Measurements from ENCODE around the gene ABLIM2.

The ABLIM2 gene

DNA sequence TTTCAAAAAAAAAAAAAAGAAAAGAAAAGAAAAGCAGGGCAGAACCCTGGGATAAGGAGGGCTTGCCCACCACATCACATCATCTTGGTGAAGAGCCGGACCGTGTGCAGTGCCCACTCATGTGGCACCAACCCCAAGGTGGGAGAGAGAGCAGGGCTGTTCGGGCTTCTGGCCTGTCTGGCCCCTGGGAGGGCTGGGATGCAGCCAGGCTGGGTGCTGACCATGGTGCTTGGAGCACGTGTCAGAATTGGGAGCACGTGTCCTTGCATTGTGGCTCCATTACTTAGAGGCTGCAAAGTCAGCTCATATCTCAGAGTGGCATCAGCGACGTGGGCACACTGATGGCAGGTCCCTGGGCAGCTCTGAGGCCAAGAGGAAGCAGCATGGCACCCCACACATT, 118.0 kb downstream of the ABLIM2 start:
- no peak for DNase-seq

DNA sequence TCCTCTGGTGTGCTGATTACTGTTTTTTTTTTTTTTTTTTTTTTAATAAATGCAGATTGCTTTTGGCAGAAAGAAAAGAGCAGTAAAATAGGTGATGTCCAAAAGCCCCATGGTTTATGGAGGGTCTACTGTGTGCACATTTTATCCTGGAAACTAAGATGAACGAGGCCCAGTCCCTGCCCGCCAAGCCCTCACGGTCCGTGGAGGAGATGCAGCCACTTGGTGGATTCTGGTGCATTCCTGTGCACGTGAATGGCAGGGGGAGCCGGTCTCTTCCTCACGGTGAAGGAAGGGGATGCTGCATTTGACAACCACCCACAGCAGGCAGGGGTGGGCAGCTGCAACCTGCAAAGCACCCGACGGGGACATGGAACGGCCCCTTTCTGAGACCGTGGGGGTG, 118.8 kb downstream of the ABLIM2 start:
- no peak for DNase-seq

DNA sequence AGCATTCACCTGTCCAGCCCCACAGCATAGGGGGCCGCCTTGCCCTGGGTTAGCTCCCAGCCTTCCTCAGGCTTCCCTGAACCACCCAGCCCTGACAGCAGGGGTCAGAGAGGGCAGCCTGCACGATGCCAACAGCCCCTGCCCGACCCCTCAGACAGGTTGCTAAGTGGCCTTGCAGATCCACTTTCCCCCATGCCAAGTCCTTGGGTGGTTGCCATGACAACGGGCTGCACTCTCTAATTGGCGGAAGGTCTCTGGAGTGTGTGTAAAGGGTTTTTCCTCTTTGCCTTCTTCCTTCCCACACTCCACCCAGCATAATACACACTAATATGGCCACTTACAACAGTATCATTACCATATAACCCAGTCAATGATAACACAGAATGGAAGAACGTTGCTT, 119.3 kb downstream of the ABLIM2 start:
- DNase-seq, result no peak

DNA sequence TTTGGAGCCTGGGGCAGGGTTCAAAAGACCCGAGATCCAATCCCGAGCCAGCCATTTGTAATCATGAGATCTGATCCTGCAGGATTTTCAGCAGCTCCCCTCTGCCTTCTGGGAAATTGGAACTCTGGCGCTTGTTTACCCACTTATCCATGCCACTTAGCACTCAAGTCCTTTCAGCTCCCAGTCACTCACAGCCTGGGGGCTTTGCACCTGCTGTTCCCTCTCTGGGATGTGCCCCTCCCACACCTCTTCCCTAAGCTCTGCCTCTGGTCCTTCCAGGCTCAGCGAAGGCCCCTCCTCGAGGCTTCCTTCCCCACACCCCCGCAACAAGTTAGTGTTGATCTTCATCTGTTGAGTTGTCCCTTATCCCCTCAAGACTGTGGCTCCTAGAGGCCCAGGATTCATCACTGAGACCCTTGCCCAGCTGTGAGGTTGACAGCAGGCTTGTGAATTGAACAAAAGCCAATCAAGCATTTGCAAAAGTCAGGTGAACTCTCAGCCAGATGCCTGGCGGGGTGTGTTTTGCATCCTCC, 119.8 kb downstream of the ABLIM2 start:
- DNase-seq, result no peak

DNA sequence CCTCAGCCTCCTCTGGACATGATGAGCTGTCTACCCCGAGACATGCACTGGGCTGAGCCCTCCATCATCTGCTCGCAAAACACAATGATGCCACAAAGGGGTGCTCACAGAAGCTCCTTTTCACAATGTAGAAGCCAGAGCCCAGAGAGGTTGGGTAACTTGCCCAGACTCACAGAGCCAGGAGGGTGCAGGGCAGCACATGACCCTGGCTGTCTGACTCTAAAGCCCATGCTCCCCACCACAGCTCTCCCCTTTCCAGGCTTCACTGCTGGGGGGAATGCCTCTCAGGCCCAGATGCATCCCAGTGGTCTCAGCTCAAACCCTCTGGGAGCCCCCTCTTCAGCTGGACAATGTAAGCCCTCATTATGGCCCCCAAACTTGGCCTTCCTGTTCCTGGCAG, 120.5 kb downstream of the ABLIM2 start:
- DNase-seq, result no peak

DNA sequence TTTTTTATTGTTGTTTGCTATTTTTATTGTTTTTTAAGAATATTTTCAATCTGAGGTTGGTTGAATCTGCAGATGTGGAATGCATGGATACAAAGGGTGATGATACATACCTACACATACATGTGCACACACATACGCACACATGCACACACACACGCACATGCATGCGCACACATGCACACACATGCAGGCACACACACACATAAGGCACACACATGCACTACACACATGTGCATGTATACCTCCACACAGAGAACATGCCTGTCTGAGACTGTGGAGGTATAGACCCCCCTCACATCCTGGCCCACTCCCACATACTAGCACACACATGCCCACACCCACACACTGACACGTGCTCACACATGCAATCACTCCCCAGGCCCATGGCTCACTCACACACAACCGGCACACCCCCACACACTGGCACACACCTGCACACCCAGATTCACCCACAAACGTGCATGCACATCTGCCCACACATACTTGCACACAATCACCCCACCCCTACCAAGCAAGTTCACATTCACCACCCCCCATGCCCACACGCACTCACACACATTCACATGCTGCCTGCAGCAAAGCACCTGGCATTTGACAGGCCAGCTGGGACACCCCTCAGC, 121.4 kb downstream of the ABLIM2 start:
- DNase-seq, result no peak

DNA sequence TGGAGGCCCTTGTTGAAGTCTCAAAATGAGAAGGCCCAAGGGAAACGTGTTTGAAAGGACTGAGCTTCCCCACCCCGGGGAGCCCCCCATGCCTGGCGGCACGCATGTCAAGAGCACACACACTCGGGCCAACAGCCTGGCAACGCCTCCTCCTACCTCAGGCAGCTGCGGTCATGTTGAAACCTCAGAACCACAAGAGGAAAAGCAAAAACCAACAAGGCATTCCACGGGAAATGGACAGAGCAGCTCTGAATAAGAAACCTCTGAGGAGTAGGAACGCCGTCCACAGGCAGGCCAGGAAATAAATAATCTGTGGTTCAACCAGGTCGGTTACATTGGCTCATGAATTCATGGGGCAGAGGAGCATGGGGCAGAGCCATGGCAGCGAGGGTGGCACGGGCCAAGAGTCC, 123.2 kb downstream of the ABLIM2 start:
- DNase-seq, result peak; percentile 34

DNA sequence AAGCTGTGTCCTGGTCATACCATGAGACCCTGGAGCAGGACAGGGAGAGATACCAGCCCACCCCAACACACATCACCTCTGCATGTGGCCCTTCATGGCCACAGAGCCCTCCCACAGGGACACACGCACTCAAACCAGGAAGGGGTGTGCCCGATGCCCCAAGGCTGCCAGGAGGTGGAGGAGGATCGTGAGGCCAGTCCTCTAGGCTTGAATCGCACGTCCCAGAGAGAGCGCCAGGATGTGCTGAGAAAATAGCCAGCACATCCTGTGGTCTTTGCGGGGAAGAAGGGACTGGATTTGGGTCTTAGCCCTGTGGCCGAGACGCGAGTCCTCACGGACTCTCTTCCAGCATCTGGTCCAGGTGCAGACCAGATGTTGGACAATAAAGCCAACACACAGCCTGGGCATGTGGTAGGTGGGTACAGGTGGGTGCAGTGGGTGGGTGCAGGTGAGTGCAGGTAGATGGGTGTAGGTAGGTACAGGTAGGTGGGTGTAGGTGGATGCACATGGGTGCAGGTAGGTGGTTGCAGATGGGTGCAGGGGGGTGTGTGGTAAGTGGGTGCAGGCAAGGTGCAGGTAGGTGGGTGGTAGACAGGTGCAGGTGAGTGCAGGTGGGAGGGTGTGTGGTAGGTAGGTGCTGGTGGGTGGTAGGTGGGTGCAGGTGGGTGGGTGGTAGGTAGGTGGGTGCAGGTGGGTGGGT, 124.6 kb downstream of the ABLIM2 start:
- DNase-seq, result no peak

DNA sequence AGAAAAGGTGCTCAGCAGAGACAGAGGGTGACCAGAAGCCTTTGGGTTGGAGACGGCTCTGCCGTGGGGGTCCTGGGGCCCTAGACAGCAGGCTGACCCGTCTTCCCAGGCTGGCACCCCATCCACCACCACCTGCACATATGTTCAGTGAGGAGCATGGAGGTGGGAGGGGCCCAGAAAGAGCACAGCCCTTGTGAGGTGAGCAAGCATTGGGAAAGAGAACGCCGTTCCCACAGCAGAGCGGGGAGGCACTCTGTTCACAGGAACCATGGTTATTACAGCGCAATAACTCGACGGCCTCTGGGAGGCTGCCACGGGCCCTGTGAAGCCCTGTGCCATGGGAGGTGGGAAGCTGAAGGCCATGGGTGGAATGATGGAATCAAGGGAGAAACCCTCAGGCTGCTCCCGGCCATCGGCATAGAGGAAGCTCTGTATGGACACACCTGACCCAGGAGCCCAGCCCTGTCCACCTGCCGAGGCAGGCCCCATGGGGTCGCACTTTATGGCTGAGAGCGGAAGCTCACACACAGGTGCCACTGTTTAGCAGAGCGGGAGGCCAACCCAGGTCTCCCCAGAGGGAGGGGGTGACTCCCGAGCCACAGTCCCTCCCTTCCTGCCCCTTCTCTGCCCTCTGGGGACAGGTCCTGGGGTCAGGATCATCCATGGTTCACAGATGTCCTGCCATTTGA, 125.4 kb downstream of the ABLIM2 start:
- no peak for DNase-seq

DNA sequence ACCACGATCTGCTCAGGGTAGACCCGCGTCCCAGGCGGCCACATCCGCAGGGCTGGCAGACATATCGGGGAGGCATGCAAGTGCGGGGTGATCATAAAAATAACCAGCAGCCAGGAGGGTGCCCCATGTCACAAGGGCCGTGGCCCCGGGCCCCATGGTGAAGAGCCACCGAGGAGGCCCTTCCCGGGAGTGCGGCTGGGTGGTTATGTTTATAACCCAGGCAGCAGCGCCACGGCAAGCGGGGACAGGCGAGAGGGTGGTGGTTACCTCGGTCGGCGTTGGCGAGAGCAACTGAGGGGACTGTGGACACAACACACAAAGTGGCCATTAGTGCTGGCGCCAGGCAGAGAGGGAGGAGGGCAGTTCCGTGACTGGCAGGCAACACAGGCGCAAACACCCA, 126.2 kb downstream of the ABLIM2 start:
- DNase-seq, result no peak

DNA sequence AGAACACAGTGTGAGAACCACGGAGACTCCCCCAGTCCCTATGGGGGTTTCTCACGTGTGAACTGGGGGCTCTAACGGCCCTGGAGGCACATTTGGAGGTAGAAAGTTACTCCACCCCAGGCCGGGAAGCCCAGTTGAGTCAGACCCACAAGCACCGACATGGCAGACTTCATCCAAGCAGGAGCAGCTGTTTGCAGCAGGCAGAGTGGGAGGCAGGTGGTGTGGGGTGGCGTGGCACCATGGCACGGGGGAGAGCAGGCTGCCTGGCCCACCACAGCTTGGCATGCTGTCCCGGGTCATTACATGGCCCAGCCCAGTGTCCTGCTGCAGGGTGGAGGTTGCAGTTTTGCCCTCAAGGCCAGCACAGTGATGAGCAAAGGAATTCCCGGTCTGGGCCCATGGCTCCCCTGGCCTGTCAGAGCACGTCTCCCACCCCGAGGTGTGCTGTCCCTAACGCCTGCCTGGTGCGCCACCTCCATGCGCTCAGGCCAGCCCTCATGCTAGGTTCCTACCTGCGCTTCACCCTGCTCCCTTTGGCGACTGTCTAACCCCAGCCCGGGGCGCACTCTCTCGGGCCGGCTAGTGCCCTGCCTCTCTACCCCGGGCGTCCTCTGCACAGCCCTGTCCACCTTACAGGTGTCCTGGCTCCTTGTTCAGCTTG, 128.4 kb downstream of the ABLIM2 start:
- no peak for DNase-seq

DNA sequence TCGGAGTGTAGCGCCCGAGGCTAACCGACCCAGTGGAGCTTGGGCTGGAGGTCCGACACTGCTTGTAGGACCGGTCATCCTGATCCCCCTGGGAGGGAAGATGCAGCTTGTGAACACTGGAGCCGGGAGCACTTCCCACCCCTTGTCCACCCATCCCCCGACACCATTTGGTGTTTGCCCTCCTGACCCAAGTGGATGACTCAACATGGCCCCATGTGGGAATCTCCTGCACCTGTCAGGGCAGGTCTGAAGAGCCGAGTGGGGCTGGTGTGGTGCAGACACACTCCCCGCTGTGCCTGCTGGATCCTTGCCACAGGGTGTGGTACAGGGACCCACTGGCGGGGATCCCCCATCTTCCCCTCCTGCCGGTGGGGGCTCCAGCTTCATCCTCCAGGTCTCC, 128.9 kb downstream of the ABLIM2 start:
- no peak for DNase-seq

DNA sequence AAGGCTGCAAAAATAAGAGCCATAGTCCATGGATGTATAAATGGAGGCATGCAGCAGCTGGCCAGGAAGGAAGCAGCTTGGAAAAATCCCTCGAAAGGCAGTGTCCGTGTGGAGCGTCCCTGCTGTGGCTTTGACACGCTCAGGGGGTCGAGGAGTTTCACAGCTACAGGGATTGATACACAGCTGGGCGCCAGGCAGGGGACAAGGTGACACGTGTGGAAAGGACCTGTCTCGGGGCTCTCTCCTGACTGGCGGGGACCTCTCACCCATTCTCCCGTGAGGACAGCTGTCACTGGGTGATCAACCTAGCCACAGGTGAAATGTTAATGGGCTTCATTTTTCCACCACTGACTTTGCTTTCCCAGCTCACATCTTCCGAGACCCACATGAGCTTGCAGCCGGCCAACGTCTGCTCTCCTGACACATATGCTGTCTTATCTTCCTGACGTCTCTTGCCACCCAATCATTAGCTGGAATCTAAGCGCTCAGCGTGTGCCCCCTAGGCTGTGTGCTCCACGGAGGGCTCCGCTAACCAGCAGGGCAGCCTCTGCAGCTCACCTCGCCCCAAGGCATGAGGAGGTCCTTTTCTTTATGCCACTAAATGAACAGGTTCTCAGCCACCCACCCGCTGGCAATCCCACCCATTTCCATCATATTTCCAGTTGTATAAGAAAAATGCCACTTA, 129.6 kb downstream of the ABLIM2 start:
- no peak for DNase-seq

DNA sequence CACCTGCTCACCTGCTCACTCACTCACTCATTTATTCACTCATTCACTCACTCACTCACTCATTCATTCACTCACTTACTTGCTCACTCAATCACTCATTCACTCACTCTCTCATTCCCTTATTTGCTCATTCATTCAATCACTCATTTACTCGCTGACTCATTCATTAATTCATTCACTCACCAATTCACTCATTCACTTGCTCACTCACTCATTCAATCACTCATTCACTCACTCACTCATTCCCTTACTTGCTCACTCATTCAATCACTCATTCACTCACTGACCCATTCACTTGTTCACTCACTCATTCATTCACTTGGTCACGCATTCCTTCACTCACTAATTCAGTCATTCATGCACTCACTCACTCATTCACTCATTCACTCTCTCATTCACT, 130.2 kb downstream of the ABLIM2 start:
- no peak for DNase-seq

DNA sequence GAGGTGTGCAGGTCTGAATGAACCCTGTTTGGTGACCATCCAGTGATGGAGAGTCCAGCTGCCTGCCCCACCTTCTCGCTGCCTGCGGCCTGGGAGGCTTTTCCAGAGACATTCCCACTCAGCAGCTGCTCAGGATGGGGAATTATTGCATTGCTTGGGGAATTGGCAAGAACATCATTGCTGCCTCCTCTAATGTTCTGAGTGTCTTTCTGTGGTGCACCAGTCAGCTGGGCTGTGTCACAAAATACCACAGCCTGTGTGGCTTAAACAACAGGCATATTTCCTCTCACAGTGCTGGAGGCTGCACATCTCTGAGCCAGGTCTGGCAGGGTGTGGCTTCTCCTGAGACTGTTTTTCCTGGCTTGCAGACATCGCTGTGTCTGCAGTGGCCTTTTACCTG, 132.2 kb downstream of the ABLIM2 start:
- no peak for DNase-seq

DNA sequence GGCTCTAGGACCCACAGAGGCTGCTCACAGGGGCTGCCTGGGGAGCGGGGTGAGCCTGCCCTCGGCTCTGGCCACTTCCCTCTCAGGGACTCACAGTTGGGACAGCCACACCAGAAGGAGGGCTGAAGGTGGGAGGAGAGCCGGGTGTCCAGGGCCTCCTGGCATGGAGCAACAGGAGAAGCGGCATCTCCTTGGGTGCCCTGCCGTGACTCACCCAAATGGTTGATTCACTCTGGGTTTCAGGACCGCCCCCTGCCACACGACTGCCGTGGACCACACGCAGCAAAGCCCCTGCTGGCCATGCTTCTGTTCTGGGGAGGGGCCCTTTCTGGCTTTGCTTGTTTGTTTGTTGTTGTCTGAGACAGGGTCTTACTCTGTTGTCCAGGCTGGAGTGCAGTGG, 132.9 kb downstream of the ABLIM2 start:
- no peak for DNase-seq

DNA sequence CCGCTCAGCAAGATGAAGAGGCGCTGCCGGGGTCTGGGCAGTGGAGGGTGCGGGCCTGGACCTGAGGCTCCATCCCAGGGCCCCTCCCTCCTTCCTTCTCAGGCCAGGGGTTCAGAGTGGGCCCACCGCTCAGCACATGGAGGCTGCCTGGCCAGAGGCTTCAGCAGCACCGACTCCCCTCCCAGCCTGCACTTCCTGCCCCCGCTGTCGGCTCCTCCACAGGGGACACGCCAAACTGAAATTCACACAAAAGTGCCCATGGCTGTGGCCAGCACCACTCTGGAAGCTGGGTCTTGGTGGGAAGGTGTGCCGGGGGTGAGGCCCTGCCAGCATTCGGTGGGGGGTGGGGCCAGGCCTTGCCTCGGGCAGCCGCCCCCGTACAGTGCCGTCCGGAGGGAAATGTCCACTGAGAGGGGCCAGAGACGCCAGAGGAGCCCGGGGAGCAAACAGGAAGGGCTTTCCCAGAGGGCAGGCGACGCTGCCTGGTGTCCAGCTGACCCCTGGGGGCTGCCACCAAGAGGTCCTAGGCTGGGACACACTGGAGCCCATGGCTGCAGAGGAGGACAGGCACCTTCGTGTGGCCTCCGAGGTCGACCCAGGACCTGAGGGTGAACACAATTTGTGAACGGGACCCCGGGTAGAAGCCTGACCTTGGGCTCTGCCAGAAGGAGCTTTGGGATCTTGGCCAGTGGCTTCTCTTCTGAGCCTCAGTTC, 134.4 kb downstream of the ABLIM2 start:
- no peak for DNase-seq

DNA sequence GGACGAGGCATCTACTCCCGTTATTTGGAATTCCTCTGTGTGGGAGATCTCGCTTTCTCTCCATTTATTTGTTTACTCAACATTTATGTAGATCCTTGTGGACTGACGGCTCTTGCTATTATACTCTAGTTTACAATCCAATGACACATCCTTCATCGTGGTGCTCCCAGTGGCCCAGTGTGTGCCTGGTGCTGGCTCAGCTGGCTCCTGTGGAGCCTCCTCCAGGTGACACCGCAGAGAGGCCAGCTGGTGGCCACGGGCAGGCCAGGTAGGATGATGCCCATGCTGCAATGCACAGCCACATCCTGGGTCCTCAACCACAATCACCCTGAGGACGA, 134.9 kb downstream of the ABLIM2 start:
- no peak for DNase-seq

DNA sequence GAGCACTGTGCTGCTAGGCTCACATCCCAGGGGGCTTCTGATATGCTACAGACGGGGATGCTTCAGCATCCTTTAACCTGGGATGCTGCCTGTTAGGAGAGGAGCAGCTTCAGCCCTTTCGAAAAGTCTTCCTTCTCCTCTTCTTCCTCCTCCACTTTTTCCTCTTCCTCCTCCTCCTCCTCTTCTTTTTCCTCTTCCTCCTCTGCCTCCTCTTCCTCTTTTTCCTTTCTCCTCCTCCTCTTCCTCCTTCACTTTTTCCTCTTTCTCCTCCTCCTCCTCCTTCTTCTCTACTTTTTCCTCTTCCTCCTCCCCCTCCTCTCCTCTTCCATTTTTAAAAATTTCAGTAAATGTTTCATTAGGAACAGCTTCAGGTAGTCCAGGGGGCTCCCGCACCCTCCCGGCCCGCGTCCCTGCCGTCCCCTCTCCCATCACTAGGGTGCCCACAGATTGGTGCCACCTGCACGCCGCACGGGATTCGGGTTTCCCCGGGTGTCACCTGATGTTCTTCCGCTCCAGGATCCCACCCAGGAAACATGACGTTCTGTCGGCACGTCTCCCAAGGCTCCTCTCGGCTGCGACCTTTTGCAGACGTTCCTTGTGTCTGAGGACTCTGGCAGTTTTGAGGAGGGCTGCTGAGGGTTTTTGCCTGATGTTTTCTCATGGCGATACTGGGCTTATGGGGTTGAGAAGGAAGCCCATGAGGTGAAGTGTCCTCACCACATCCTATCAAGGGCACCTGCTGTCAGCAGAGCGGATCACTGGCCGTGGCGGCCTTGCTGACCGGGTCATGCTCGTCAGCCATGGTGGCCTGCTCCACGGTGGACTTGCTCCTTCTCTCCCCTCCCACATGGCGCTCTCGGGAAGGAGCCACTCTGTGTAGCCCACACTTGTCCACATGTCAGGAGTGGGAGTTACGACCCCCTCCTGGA, 135.6 kb downstream of the ABLIM2 start:
- DNase-seq, result no peak

DNA sequence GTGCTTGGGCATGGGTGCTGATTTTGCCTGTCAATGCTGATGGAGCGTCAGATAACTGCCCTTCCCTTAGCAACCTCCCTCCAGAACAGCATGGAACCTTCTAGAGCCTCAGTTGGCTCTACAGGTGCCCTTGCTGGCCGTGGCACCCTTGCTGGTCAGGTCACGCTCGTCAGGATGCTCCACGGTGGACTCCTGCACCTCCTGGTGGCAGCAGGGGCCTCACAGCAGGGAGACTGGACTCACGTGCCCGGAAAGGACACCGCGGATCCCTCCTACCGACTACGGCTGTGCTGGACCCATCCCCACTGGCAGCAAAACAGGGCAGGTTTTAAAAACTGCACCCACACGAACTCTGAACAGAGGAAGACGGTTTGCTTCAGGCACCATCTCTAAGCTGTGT, 136.8 kb downstream of the ABLIM2 start:
- DNase-seq, result no peak
